Skeletal muscle cell (primary cell): Measurements from ENCODE around the gene SMARCE1.

Source experiments
- DNase-seq: peaks from one replicate; pipeline ENCODE4 v3.0.0-alpha.2; 2010; ENCODE audit warnings: low read depth
- H3K4me3 ChIP-seq: 2 replicates; pipeline ENCODE4 v1.5.1; 2011; ENCODE audit warnings: low read depth, mild to moderate bottlenecking, control low read depth, low read length, moderate library complexity

The SMARCE1 gene

GRCh38 chr17:40647624-40648383 is at the start of gene SMARCE1:
TSS of gene SMARCE1 (minus strand) at chr17:40647818. CDS start at chr17:40645802, 2,016 bp downstream.
- peak within 1 kb of the TSS; percentile 87 for H3K4me3 ChIP-seq
- DNase-seq, result peak; percentile 36

- DNase-seq, result no peak
- no peak overlapping the region for H3K4me3 ChIP-seq
These were observed 49.7 kb upstream of the SMARCE1 start for GRCh38 chr17:40697297-40697696.

- no peak overlapping the region for H3K4me3 ChIP-seq
- DNase-seq, result no peak
These were observed 49.0 kb upstream of the SMARCE1 start for GRCh38 chr17:40696651-40697072.

GRCh38 chr17:40695874-40696472 is 48.4 kb upstream of the SMARCE1 start:
- no peak for DNase-seq

GRCh38 chr17:40694584-40694983 is 47.0 kb upstream of the SMARCE1 start:
- no peak overlapping the region for H3K4me3 ChIP-seq
- DNase-seq, result no peak

More at GRCh38 chr17:40695874-40696472, 48.4 kb upstream of the SMARCE1 start:
- H3K4me3 ChIP-seq, result no peak overlapping the region

- H3K4me3 ChIP-seq, result no peak overlapping the region
- DNase-seq, result no peak
These were observed 39.5 kb upstream of the SMARCE1 start for GRCh38 chr17:40687106-40687505.

GRCh38 chr17:40686192-40686591 is 38.6 kb upstream of the SMARCE1 start:
- DNase-seq, result no peak
- H3K4me3 ChIP-seq, result no peak overlapping the region

GRCh38 chr17:40680998-40681397 is 33.4 kb upstream of the SMARCE1 start:
- no peak overlapping the region for H3K4me3 ChIP-seq
- no peak for DNase-seq

GRCh38 chr17:40679523-40679907 is 31.9 kb upstream of the SMARCE1 start:
- no peak for DNase-seq
- H3K4me3 ChIP-seq, result no peak overlapping the region

GRCh38 chr17:40678902-40679522 is 31.4 kb upstream of the SMARCE1 start:
- no peak for DNase-seq
- no peak overlapping the region for H3K4me3 ChIP-seq

- no peak for DNase-seq
These were observed 28.3 kb upstream of the SMARCE1 start for GRCh38 chr17:40675905-40676304.

GRCh38 chr17:40672654-40673053 is 25.0 kb upstream of the SMARCE1 start:
- no peak overlapping the region for H3K4me3 ChIP-seq
- DNase-seq, result no peak

More at GRCh38 chr17:40675905-40676304, 28.3 kb upstream of the SMARCE1 start:
- no peak overlapping the region for H3K4me3 ChIP-seq

- no peak overlapping the region for H3K4me3 ChIP-seq
- DNase-seq, result no peak
These were observed 23.7 kb upstream of the SMARCE1 start for GRCh38 chr17:40671282-40671681.

- DNase-seq, result no peak
These were observed 18.7 kb upstream of the SMARCE1 start for GRCh38 chr17:40666331-40666730.

GRCh38 chr17:40664582-40665333 is 17.1 kb upstream of the SMARCE1 start, which contains the start of gene KRT222:
TSS of gene KRT222 (minus strand) at chr17:40665177. CDS start at chr17:40665099, 78 bp downstream.
- H3K4me3 ChIP-seq, result peak within 1 kb of the TSS; percentile 12
- no peak for DNase-seq

More at GRCh38 chr17:40666331-40666730, 18.7 kb upstream of the SMARCE1 start:
- H3K4me3 ChIP-seq, result no peak overlapping the region

GRCh38 chr17:40663252-40663651 is 15.6 kb upstream of the SMARCE1 start:
- no peak overlapping the region for H3K4me3 ChIP-seq

GRCh38 chr17:40659911-40660310 is 12.3 kb upstream of the SMARCE1 start:
- no peak for DNase-seq
- H3K4me3 ChIP-seq, result no peak overlapping the region

More at GRCh38 chr17:40663252-40663651, 15.6 kb upstream of the SMARCE1 start:
- DNase-seq, result no peak

- no peak for DNase-seq
- H3K4me3 ChIP-seq, result no peak overlapping the region
These were observed 10.8 kb upstream of the SMARCE1 start for GRCh38 chr17:40658396-40658795.

- DNase-seq, result no peak
- no peak overlapping the region for H3K4me3 ChIP-seq
These were observed 4.3 kb upstream of the SMARCE1 start for GRCh38 chr17:40651939-40652338.
